Measurements from ENCODE around the gene KLK4. TPM values are rescaled to one million over a fixed set of nuclear protein-coding genes. Genes with fewer than 3 reads are reported as not detected.

Gene KLK4
- total and polyA plus RNA-seq, 9 of the 15 experiments (the other 6 are each of a cell fraction or from before 2014, with no cell fraction given): not detected

- no peak for TF ChIP-seq IRF9 (tag; IDR thresholded peaks at IDR 0.05)
- no peak for TF ChIP-seq CHD7 (IDR thresholded peaks at IDR 0.05; ENCODE audit: low read depth, low read length)
- no peak for TF ChIP-seq ETS1 (conservative IDR thresholded peaks at IDR 0.05; ENCODE audit: control insufficient read depth, low read depth, low read length)
- no peak for TF ChIP-seq POLR2AphosphoS2 (IDR thresholded peaks at IDR 0.05; ENCODE audit: low read length)
- TF ChIP-seq SREBF2 (CRISPR knock-in tag; IDR thresholded peaks at IDR 0.05): no peak
- no peak for TF ChIP-seq RBM17 (IDR thresholded peaks at IDR 0.05; ENCODE audit: borderline replicate concordance, low read depth, low read length)
- no peak for TF ChIP-seq GATAD2B (IDR thresholded peaks at IDR 0.05; ENCODE audit: borderline replicate concordance)
- TF ChIP-seq MAFF (IDR thresholded peaks at IDR 0.05; ENCODE audit: low read length): no peak
- no peak for TF ChIP-seq E2F6 (IDR thresholded peaks at IDR 0.05; ENCODE audit: borderline replicate concordance in 1 of 2, extremely low read depth in 1 of 2, insufficient read depth in 1 of 2, insufficient read length in 1 of 2, low read depth in 1 of 2, low read length in 1 of 2, poor library complexity in 1 of 2, severe bottlenecking in 1 of 2)
- TF ChIP-seq LARP7 (IDR thresholded peaks at IDR 0.05): no peak
- no peak for TF ChIP-seq ZNF785 (CRISPR knock-in tag; IDR thresholded peaks at IDR 0.05)
- no peak for TF ChIP-seq ESRRB (CRISPR knock-in tag; IDR thresholded peaks at IDR 0.05; ENCODE audit: borderline replicate concordance)
- peak; percentile 57; the same call in 1 of the 2 replicates for TF ChIP-seq MEF2A (IDR thresholded peaks at IDR 0.05; ENCODE audit: control insufficient read depth, low read depth, low read length)
These were observed 14.5 kb downstream of the KLK4 start (continued) for GRCh38 chr19:50896591-50897190.

Data from K562 (cell line).